GM10266 (cell line): Measurements from ENCODE around the gene PTGS2.

ENCODE experiments used
- DNase-seq: peaks from one replicate; pipeline ENCODE4 v3.0.0; 2012; ENCODE audit errors: extremely low spot score
- CTCF ChIP-seq: IDR thresholded peaks from 2 replicates; pipeline ENCODE4 v1.5.1; 2012; ENCODE audit warnings: mild to moderate bottlenecking, low read depth; ENCODE audit not compliant: control insufficient read depth, insufficient read depth; ENCODE audit errors: missing control alignments

Gene PTGS2

GRCh38 chr1:186681801-186682200, 1.6 kb upstream of the PTGS2 start:
- no peak for TF ChIP-seq CTCF

GRCh38 chr1:186681121-186681520, 898 bp upstream of the PTGS2 start:
- no peak for TF ChIP-seq CTCF
- DNase-seq, result no peak

More at GRCh38 chr1:186681801-186682200, 1.6 kb upstream of the PTGS2 start:
- no peak for DNase-seq

- TF ChIP-seq CTCF, result no peak
- no peak for DNase-seq
Observed at GRCh38 chr1:186679924-186680244, 339 bp downstream of the PTGS2 start.

GRCh38 chr1:186678155-186678554, 2.1 kb downstream of the PTGS2 start:
- TF ChIP-seq CTCF, result no peak
- DNase-seq, result no peak

- TF ChIP-seq CTCF, result no peak
- DNase-seq, result no peak
Observed at GRCh38 chr1:186672596-186672995, 7.6 kb downstream of the PTGS2 start.

- TF ChIP-seq CTCF, result no peak
Observed at GRCh38 chr1:186672131-186672530, 8.1 kb downstream of the PTGS2 start.

GRCh38 chr1:186671136-186671825, 8.9 kb downstream of the PTGS2 start:
- DNase-seq, result no peak
- no peak for TF ChIP-seq CTCF

More at GRCh38 chr1:186672131-186672530, 8.1 kb downstream of the PTGS2 start:
- DNase-seq, result no peak
